D721Med (cell line): ENCODE measurements around the gene LRP1B.

Experiments
- DNase-seq: peaks from one replicate; pipeline ENCODE4 v3.0.0; 2011; ENCODE audit warnings: low spot score; ENCODE audit not compliant: insufficient read length
- FAIRE-seq: peaks from 2 replicates; lab custom pipeline; 2011; peaks lifted over from hg19 to GRCh38; lab: Jason Lieb, UNC
- TF ChIP-seq, protein P1 (sequence below): IDR thresholded peaks from 2 replicates; pipeline ENCODE4 v1.5.1; 2012; ENCODE audit warnings: mild to moderate bottlenecking, control low read depth; ENCODE audit not compliant: insufficient read depth; ENCODE audit errors: missing control alignments

Gene LRP1B

DNA sequence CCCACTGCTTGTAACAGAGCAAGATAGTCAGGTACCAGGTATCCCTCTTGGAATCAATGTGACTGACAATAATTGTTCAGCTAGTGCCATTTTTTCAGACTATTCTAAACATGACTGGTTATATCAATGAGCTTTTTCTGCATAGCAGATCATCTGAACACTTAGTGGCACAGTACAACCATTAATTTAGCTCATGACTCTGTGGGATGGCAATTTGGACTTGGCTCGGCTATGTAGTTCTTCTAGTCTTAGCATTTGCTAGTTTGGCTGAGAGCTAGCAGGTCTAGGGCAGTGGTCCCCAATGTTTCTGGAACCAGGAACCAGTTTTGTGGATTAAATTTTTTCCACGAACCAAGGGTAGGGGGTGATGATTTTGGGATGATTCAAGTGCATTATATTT is 1929.2 kb downstream of the LRP1B start:
- TF ChIP-seq, protein P1, sequence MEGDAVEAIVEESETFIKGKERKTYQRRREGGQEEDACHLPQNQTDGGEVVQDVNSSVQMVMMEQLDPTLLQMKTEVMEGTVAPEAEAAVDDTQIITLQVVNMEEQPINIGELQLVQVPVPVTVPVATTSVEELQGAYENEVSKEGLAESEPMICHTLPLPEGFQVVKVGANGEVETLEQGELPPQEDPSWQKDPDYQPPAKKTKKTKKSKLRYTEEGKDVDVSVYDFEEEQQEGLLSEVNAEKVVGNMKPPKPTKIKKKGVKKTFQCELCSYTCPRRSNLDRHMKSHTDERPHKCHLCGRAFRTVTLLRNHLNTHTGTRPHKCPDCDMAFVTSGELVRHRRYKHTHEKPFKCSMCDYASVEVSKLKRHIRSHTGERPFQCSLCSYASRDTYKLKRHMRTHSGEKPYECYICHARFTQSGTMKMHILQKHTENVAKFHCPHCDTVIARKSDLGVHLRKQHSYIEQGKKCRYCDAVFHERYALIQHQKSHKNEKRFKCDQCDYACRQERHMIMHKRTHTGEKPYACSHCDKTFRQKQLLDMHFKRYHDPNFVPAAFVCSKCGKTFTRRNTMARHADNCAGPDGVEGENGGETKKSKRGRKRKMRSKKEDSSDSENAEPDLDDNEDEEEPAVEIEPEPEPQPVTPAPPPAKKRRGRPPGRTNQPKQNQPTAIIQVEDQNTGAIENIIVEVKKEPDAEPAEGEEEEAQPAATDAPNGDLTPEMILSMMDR: no peak
- no peak for DNase-seq
- FAIRE-seq: no peak

- no peak for FAIRE-seq
- TF ChIP-seq, protein P1: no peak
- no peak for DNase-seq
These were observed 1930.1 kb downstream of the LRP1B start for GRCh38 chr2:140200764-140201163.

DNA sequence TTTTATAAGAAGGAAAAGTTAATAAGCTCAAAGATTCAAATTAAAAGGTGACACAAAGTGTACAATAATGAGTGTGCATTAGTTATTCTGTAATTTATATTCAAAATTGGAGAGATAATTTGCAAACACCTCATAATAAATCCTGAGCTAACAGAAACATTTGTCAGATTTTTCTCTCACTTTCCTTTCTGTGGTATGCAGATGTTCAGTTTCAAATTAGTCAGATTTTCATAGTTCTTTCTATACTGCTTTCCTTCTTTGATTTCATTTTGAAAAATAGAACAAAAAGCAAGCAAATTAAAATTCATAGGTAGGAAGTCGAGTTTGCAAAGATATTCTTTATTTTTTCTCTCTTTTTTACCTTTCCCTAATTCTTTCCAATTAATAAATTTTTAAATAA is 1930.5 kb downstream of the LRP1B start:
- DNase-seq (no peak), FAIRE-seq (no peak)
- TF ChIP-seq, protein P1: no peak

- FAIRE-seq: no peak
- TF ChIP-seq, protein P1: no peak
- DNase-seq: no peak
These were observed 1931.5 kb downstream of the LRP1B start for GRCh38 chr2:140199312-140199711.

- FAIRE-seq: no peak
- no peak for DNase-seq
- TF ChIP-seq, protein P1: no peak
These were observed 1943.7 kb downstream of the LRP1B start for GRCh38 chr2:140187086-140187485.

GRCh38 chr2:140186313-140186712 is 1944.5 kb downstream of the LRP1B start:
- FAIRE-seq (no peak), DNase-seq (no peak)
- TF ChIP-seq, protein P1: no peak

DNA sequence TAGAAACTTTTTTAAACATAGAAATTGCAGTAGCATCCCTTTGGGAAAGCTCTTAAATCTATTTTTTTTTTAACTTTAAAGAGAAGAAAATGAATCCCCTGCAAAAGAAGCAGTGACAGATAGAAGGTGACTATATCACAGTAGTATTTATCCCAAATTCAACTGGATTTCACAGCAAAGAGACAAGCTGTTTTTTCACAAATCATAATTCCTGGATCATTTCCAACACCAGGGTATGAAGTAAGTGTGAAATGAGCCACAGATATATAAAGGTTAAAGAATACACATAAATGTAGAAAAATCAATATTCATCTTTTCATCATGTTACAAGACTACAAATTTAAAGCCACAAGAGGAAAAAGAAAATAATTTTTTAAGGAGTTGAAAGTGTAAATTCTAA is 1945.7 kb downstream of the LRP1B start:
- FAIRE-seq: no peak
- DNase-seq: no peak
- TF ChIP-seq, protein P1: no peak
